H9 (cell line): ENCODE results near the gene COL11A1. TPM values are rescaled to one million over a fixed set of nuclear protein-coding genes. Genes with fewer than 3 reads are reported as not detected.

Source experiments
- DNase-seq: peaks from one replicate; pipeline ENCODE4 v3.0.0-alpha.2; 2017
- H2AFZ ChIP-seq: one replicate; pipeline ENCODE4 v1.6.1; 2013; ENCODE audit warnings: mild to moderate bottlenecking, low read length, control low read depth, moderate library complexity
- H2AK5ac ChIP-seq: 2 replicates; pipeline ENCODE4 v1.6.1; 2013; ENCODE audit warnings: low read length, control low read depth, mixed read lengths; ENCODE audit not compliant: insufficient read length
- H2BK120ac ChIP-seq: one replicate; pipeline ENCODE4 v1.6.1; 2013; ENCODE audit warnings: low read depth, mild to moderate bottlenecking, low read length, control low read depth, inconsistent platforms; ENCODE audit not compliant: poor library complexity, severe bottlenecking
- H2BK12ac ChIP-seq: 2 replicates; pipeline ENCODE4 v1.6.1; 2013; ENCODE audit warnings: low read length, control low read depth, mixed read lengths, low read depth; ENCODE audit not compliant: insufficient read length
- H2BK15ac ChIP-seq: 2 replicates; pipeline ENCODE4 v1.6.1; 2013; ENCODE audit warnings: low read depth, low read length, control low read depth
- H2BK20ac ChIP-seq: one replicate; pipeline ENCODE4 v1.6.1; 2013; ENCODE audit warnings: low read depth, mild to moderate bottlenecking, low read length, control low read depth, inconsistent platforms; ENCODE audit not compliant: poor library complexity, severe bottlenecking
- H2BK5ac ChIP-seq: 2 replicates; pipeline ENCODE4 v1.6.1; 2013; ENCODE audit warnings: low read length, control low read depth, mixed read lengths; ENCODE audit not compliant: insufficient read length
- H3K14ac ChIP-seq: 2 replicates; pipeline ENCODE4 v1.6.1; 2013; ENCODE audit warnings: low read length, control low read depth; ENCODE audit not compliant: insufficient read depth
- H3K18ac ChIP-seq: 2 replicates; pipeline ENCODE4 v1.6.1; 2013; ENCODE audit warnings: low read depth, mild to moderate bottlenecking, mixed read lengths, low read length, control low read depth; ENCODE audit not compliant: insufficient read length
- H3K23ac ChIP-seq: 2 replicates; pipeline ENCODE4 v1.6.1; 2013; ENCODE audit warnings: low read length, control low read depth, mixed read lengths, low read depth; ENCODE audit not compliant: insufficient read length
- H3K23me2 ChIP-seq: 2 replicates; pipeline ENCODE4 v1.6.1; 2013; ENCODE audit warnings: low read depth, mild to moderate bottlenecking, mixed read lengths, low read length, control low read depth; ENCODE audit not compliant: insufficient read length, poor library complexity, severe bottlenecking
- H3K27ac ChIP-seq: 2 replicates; pipeline ENCODE4 v1.5.1; 2013; ENCODE audit warnings: low read length, control low read depth, mixed read lengths, low read depth; ENCODE audit not compliant: insufficient read length
- H3K27me3 ChIP-seq: 2 replicates; pipeline ENCODE4 v1.6.1; 2013; ENCODE audit warnings: low read length, control low read depth, inconsistent platforms; ENCODE audit not compliant: insufficient read depth
- H3K4ac ChIP-seq: 2 replicates; pipeline ENCODE4 v1.6.1; 2013; ENCODE audit warnings: low read depth, mild to moderate bottlenecking, control low read depth, inconsistent platforms, low read length, moderate library complexity
- H3K4me1 ChIP-seq: 2 replicates; pipeline ENCODE4 v1.6.1; 2013; ENCODE audit warnings: low read length, control low read depth, inconsistent platforms; ENCODE audit not compliant: insufficient read depth
- H3K4me2 ChIP-seq: 2 replicates; pipeline ENCODE4 v1.6.1; 2013; ENCODE audit warnings: low read length, control low read depth, mixed read lengths; ENCODE audit not compliant: insufficient read length, insufficient read depth
- H3K56ac ChIP-seq: 2 replicates; pipeline ENCODE4 v1.6.1; 2013; ENCODE audit warnings: low read depth, mild to moderate bottlenecking, mixed read lengths, low read length, control low read depth; ENCODE audit not compliant: insufficient read length
- H3K79me1 ChIP-seq: 2 replicates; pipeline ENCODE4 v1.6.1; 2013; ENCODE audit warnings: low read depth, mild to moderate bottlenecking, moderate library complexity, low read length, control low read depth, inconsistent platforms; ENCODE audit not compliant: insufficient read depth, poor library complexity, severe bottlenecking
- H3K79me2 ChIP-seq: 2 replicates; pipeline ENCODE4 v1.6.1; 2013; ENCODE audit warnings: low read length, control low read depth, inconsistent platforms; ENCODE audit not compliant: insufficient read depth
- H3K9ac ChIP-seq: 2 replicates; pipeline ENCODE4 v1.6.1; 2013; ENCODE audit warnings: low read length, control low read depth, mixed read lengths; ENCODE audit not compliant: insufficient read length; ENCODE audit errors: extremely low read depth
- H3K9me3 ChIP-seq: one replicate; pipeline ENCODE4 v1.6.1; 2013; ENCODE audit warnings: low read depth, low read length, inconsistent platforms; ENCODE audit not compliant: control insufficient read depth
- H3T11ph ChIP-seq: one replicate; pipeline ENCODE4 v1.6.1; 2013; ENCODE audit warnings: mild to moderate bottlenecking, low read length, control low read depth, inconsistent platforms
- H4K20me1 ChIP-seq: one replicate; pipeline ENCODE4 v1.6.1; 2013; ENCODE audit not compliant: control insufficient read depth, insufficient read length, insufficient read depth
- H4K5ac ChIP-seq: 2 replicates; pipeline ENCODE4 v1.6.1; 2013; ENCODE audit warnings: low read depth, mild to moderate bottlenecking, mixed read lengths, low read length, control low read depth; ENCODE audit not compliant: insufficient read length
- H4K8ac ChIP-seq: replicated peaks from 2 replicates; pipeline ENCODE4 v1.6.1; 2013; ENCODE audit warnings: low read length, control low read depth, mixed read lengths, low read depth; ENCODE audit not compliant: insufficient read length
- H4K91ac ChIP-seq: 2 replicates; pipeline ENCODE4 v1.6.1; 2013; ENCODE audit warnings: low read depth, mild to moderate bottlenecking, moderate library complexity, mixed read lengths, low read length, control low read depth; ENCODE audit not compliant: insufficient read length
- H3K27ac Mint-ChIP-seq, 3 experiments: 2 replicates in 2 of 3; 3 replicates in 1 of 3; pipeline ENCODE4 v1.8.0; 2020 to 2021; ENCODE audit warnings: mixed read lengths in 3 of 3, mild to moderate bottlenecking in 1 of 3, moderate library complexity in 1 of 3
- H3K27me3 Mint-ChIP-seq: 2 replicates; pipeline ENCODE4 v1.8.0; 2021; ENCODE audit warnings: low read depth, mild to moderate bottlenecking, moderate library complexity, mixed read lengths
- H3K36me3 Mint-ChIP-seq, 3 experiments: 2 replicates in 2 of 3; 3 replicates in 1 of 3; pipeline ENCODE4 v1.8.0; 2020 to 2021; ENCODE audit warnings: low read depth in 3 of 3, mixed read lengths in 3 of 3; ENCODE audit not compliant: insufficient read depth in 1 of 3
- H3K4me1 Mint-ChIP-seq, 2 experiments: 2 replicates each; pipeline ENCODE4 v1.8.0; 2020; ENCODE audit warnings: mixed read lengths in 2 of 2
- H3K4me3 Mint-ChIP-seq, 2 experiments: 2 replicates in 1 of 2; 3 replicates in 1 of 2; pipeline ENCODE4 v1.8.0; 2020 to 2021; ENCODE audit warnings: mild to moderate bottlenecking in 2 of 2, mixed read lengths in 2 of 2, moderate library complexity in 1 of 2
- H3K9me3 Mint-ChIP-seq, 2 experiments: 2 replicates in 1 of 2; 3 replicates in 1 of 2; pipeline ENCODE4 v1.8.0; 2020; ENCODE audit warnings: mild to moderate bottlenecking in 2 of 2, mixed read lengths in 2 of 2, moderate library complexity in 1 of 2
- CTCF ChIP-seq: fragments of 200-600 bp; sonication (generic); conservative IDR thresholded peaks from 3 replicates; pipeline ENCODE4 v1.8.0; 2021; ENCODE audit warnings: antibody characterized with exemption, mild to moderate bottlenecking
- WGBS: extraction: QIAGEN DNeasy Blood & Tissue Kit; methylation state at CpG from one replicate; pipeline ENCODE4 v1.1.7; 2013; ENCODE audit warnings: missing lambda C conversion rate, low lambda C conversion rate, mixed read lengths; ENCODE audit not compliant: insufficient read length; ENCODE audit errors: extremely low coverage; 5-methylcytosine and 5-hydroxymethylcytosine counted together
- total RNA-seq: library from RNA; stranded (reverse); gene quantifications from 2 replicates; pipeline ENCODE4 v1.2.1, GENCODE V29; 2021

COL11A1 gene
- total RNA-seq, 1 experiment from 2014 or later = 7.5 TPM

DNA sequence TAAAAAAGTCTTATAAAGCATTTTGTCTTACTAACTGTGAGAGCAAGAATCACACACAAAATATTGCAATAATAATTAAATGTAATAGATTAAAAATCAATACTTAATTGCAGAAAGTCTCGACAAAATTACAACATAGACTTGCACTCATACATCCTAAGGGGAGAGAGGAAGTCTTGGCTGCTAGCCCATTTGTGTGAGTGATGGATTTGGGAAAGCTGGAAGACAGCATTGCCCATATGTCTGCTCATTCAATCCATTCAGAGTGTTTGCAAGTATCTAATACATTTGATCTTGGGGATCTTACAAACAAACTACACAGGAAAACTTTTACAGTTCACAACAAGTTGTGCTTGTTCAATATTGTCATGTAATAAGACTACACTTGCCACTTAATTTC is 140.5 kb downstream of the COL11A1 start:
- H3K4me1 ChIP-seq = no peaks in the 10 kb centered on the region
- H2BK5ac ChIP-seq = no peak overlapping the region
- Mint-ChIP-seq H3K4me3 (no peak overlapping the region), H3K4me1 (peaks cover 7 to 12% of the 10 kb centered on the region in 2 experiments), H3K27ac (no peak overlapping the region), H3K36me3 (no peaks in the 10 kb centered on the region), H3K27me3 (no peaks in the 10 kb centered on the region), H3K9me3 (no peaks in the 10 kb centered on the region)
- peaks cover 2% of the 10 kb centered on the region for H4K20me1 ChIP-seq
- no peaks in the 10 kb centered on the region for H3K27me3 ChIP-seq
- no peak overlapping the region for H3K56ac ChIP-seq
- H2BK20ac ChIP-seq = no peak overlapping the region
- no peaks in the 10 kb centered on the region for H3K79me2 ChIP-seq
- no peak overlapping the region for H2BK15ac ChIP-seq
- no peak overlapping the region for H3K18ac ChIP-seq
- no peaks in the 10 kb centered on the region for H3K23me2 ChIP-seq
- no peak overlapping the region for H4K8ac ChIP-seq
- H2BK120ac ChIP-seq = no peak overlapping the region
- no peaks in the 10 kb centered on the region for H3K79me1 ChIP-seq
- no peak overlapping the region for H2AK5ac ChIP-seq
- WGBS = no CpG with 5 or more reads among the region's 1 CpG
- no peak overlapping the region for H2AFZ ChIP-seq
- H3K14ac ChIP-seq = no peak overlapping the region
- H4K5ac ChIP-seq = no peak overlapping the region
- no peak for TF ChIP-seq CTCF
- H3K27ac ChIP-seq = no peak overlapping the region
- H2BK12ac ChIP-seq = no peak overlapping the region
- no peak overlapping the region for H3K9ac ChIP-seq
- no peak overlapping the region for H3K4ac ChIP-seq
- H3K9me3 ChIP-seq = no peaks in the 10 kb centered on the region
- no peak overlapping the region for H3T11ph ChIP-seq
- no peak overlapping the region for H3K4me2 ChIP-seq
- H4K91ac ChIP-seq = no peak overlapping the region
- no peak for DNase-seq
- no peak overlapping the region for H3K23ac ChIP-seq
